IPS-15b (cell line): ENCODE data around the gene PLCZ1.
"Not testable (repeated sequence)": the region's sequence is repeated elsewhere in the genome, so short reads cannot be mapped to it uniquely, and the experiment has no call there.

Source experiments
- H3K27me3 ChIP-seq: one replicate; pipeline ENCODE4 v1.6.1; 2013; ENCODE audit warnings: low read length; ENCODE audit not compliant: control insufficient read depth, insufficient read depth
- H3K36me3 ChIP-seq: one replicate; pipeline ENCODE4 v1.6.1; 2013; ENCODE audit warnings: low read length; ENCODE audit not compliant: control insufficient read depth, insufficient read depth
- H3K4me1 ChIP-seq: one replicate; pipeline ENCODE4 v1.6.1; 2013; ENCODE audit warnings: mild to moderate bottlenecking, low read length; ENCODE audit not compliant: control insufficient read depth, insufficient read depth
- H3K4me3 ChIP-seq: one replicate; pipeline ENCODE4 v1.5.1; 2013; ENCODE audit warnings: low read depth, low read length
- H3K9ac ChIP-seq: one replicate; pipeline ENCODE4 v1.6.1; 2013; ENCODE audit warnings: low read depth, mild to moderate bottlenecking, low read length
- H3K9me3 ChIP-seq: one replicate; pipeline ENCODE4 v1.6.1; 2013; ENCODE audit warnings: mild to moderate bottlenecking, low read length; ENCODE audit not compliant: control insufficient read depth, insufficient read depth

Gene PLCZ1

GRCh38 chr12:18696971-18697602 lies 40.7 kb downstream of the PLCZ1 start:
- H3K9ac ChIP-seq, result no peak overlapping the region
- no peak overlapping the region for H3K4me3 ChIP-seq
- H3K9me3 ChIP-seq, result no peaks in the 10 kb centered on the region
- no peaks in the 10 kb centered on the region for H3K36me3 ChIP-seq
- no peaks in the 10 kb centered on the region for H3K27me3 ChIP-seq
- H3K4me1 ChIP-seq, result no peaks in the 10 kb centered on the region

- H3K4me3 ChIP-seq, H3K9ac ChIP-seq, H3K36me3 ChIP-seq, H3K27me3 ChIP-seq, H3K4me1 ChIP-seq, H3K9me3 ChIP-seq: not testable (repeated sequence)
Measured at GRCh38 chr12:18693986-18694385, 43.8 kb downstream of the PLCZ1 start.

GRCh38 chr12:18690653-18691052 lies 47.2 kb downstream of the PLCZ1 start:
- no peak overlapping the region for H3K4me3 ChIP-seq
- no peaks in the 10 kb centered on the region for H3K4me1 ChIP-seq
- no peaks in the 10 kb centered on the region for H3K36me3 ChIP-seq
- H3K27me3 ChIP-seq, result no peaks in the 10 kb centered on the region
- no peaks in the 10 kb centered on the region for H3K9me3 ChIP-seq
- H3K9ac ChIP-seq, result no peak overlapping the region

GRCh38 chr12:18689771-18690170 lies 48.0 kb downstream of the PLCZ1 start:
- H3K36me3 ChIP-seq, result no peaks in the 10 kb centered on the region
- no peaks in the 10 kb centered on the region for H3K9me3 ChIP-seq
- H3K27me3 ChIP-seq, result no peaks in the 10 kb centered on the region
- H3K4me1 ChIP-seq, result no peaks in the 10 kb centered on the region
- H3K9ac ChIP-seq, result no peak overlapping the region
- H3K4me3 ChIP-seq, result no peak overlapping the region

- Histone ChIP-seq H3K27me3 (peaks cover 4% of the 10 kb centered on the region), H3K36me3 (no peaks in the 10 kb centered on the region), H3K9ac (no peak overlapping the region), H3K4me3 (no peak overlapping the region), H3K9me3 (no peaks in the 10 kb centered on the region), H3K4me1 (peaks cover 3% of the 10 kb centered on the region)
Measured at GRCh38 chr12:18684430-18684829, 53.4 kb downstream of the PLCZ1 start.

GRCh38 chr12:18683327-18684013 lies 54.3 kb downstream of the PLCZ1 start:
- H3K27me3 ChIP-seq, result peaks cover 4% of the 10 kb centered on the region
- H3K4me1 ChIP-seq, result peaks cover 3% of the 10 kb centered on the region
- no peaks in the 10 kb centered on the region for H3K9me3 ChIP-seq
- H3K36me3 ChIP-seq, result no peaks in the 10 kb centered on the region
- no peak overlapping the region for H3K4me3 ChIP-seq
- H3K9ac ChIP-seq, result no peak overlapping the region

GRCh38 chr12:18681818-18682217 lies 56.0 kb downstream of the PLCZ1 start:
- H3K9me3 ChIP-seq, result no peaks in the 10 kb centered on the region
- H3K27me3 ChIP-seq, result peaks cover 4% of the 10 kb centered on the region
- H3K4me1 ChIP-seq, result peaks cover 3% of the 10 kb centered on the region
- H3K9ac ChIP-seq, result no peak overlapping the region
- H3K4me3 ChIP-seq, result no peak overlapping the region
- H3K36me3 ChIP-seq, result no peaks in the 10 kb centered on the region

GRCh38 chr12:18676996-18677588 lies 60.7 kb downstream of the PLCZ1 start:
- Histone ChIP-seq H3K4me3 (no peak overlapping the region), H3K9ac (no peak overlapping the region), H3K9me3 (no peaks in the 10 kb centered on the region), H3K27me3 (peaks cover 4% of the 10 kb centered on the region), H3K4me1 (no peaks in the 10 kb centered on the region), H3K36me3 (no peaks in the 10 kb centered on the region)

- Histone ChIP-seq H3K9ac (no peak overlapping the region), H3K9me3 (no peaks in the 10 kb centered on the region), H3K4me3 (no peak overlapping the region), H3K36me3 (no peaks in the 10 kb centered on the region), H3K4me1 (no peaks in the 10 kb centered on the region), H3K27me3 (peaks cover 4% of the 10 kb centered on the region)
Measured at GRCh38 chr12:18676141-18676540, 61.7 kb downstream of the PLCZ1 start.

GRCh38 chr12:18658829-18659228 lies 79.0 kb downstream of the PLCZ1 start:
- Histone ChIP-seq H3K27me3 (no peaks in the 10 kb centered on the region), H3K9ac (no peak overlapping the region), H3K9me3 (no peaks in the 10 kb centered on the region), H3K36me3 (no peaks in the 10 kb centered on the region), H3K4me1 (no peaks in the 10 kb centered on the region), H3K4me3 (no peak overlapping the region)

GRCh38 chr12:18658179-18658578 lies 79.6 kb downstream of the PLCZ1 start:
- Histone ChIP-seq H3K4me3 (no peak overlapping the region), H3K36me3 (no peaks in the 10 kb centered on the region), H3K9ac (no peak overlapping the region), H3K9me3 (no peaks in the 10 kb centered on the region), H3K4me1 (no peaks in the 10 kb centered on the region), H3K27me3 (no peaks in the 10 kb centered on the region)

- no peaks in the 10 kb centered on the region for H3K27me3 ChIP-seq
- H3K36me3 ChIP-seq, result no peaks in the 10 kb centered on the region
- H3K9ac ChIP-seq, result no peak overlapping the region
- no peaks in the 10 kb centered on the region for H3K9me3 ChIP-seq
- no peaks in the 10 kb centered on the region for H3K4me1 ChIP-seq
- no peak overlapping the region for H3K4me3 ChIP-seq
Measured at GRCh38 chr12:18655351-18655750, 82.5 kb downstream of the PLCZ1 start.
